SK-N-SH treated with all-trans-retinoic acid at 6 μM for 48 hours (cell line): ENCODE measurements around the gene AKAP8L.
"Not testable (repeated sequence)": the region's sequence is repeated elsewhere in the genome, so short reads cannot be mapped to it uniquely, and the experiment has no call there.

ENCODE experiments used
- BACH2 ChIP-seq: fragments of 250-450 bp; sonication (Bioruptor Pico); IDR thresholded peaks from 2 replicates; pipeline ENCODE4 v1.9.0; 2021; ENCODE audit warnings: mild to moderate bottlenecking, borderline replicate concordance
- ISL1 ChIP-seq: fragments of 250-450 bp; sonication (Bioruptor Pico); IDR thresholded peaks from 2 replicates; pipeline ENCODE4 v2.1.2; 2022; ENCODE audit warnings: mild to moderate bottlenecking, moderate library complexity
- OSR1 ChIP-seq: fragments of 250-450 bp; sonication (Bioruptor Pico); IDR thresholded peaks from 2 replicates; pipeline ENCODE4 v1.8.0; 2022; ENCODE audit warnings: moderate library complexity, mild to moderate bottlenecking, inconsistent platforms
- RARB ChIP-seq: fragments of 250-450 bp; sonication (Bioruptor Pico); IDR thresholded peaks from 2 replicates; pipeline ENCODE4 v1.8.0; 2021; ENCODE audit warnings: mild to moderate bottlenecking, moderate library complexity
- TOX ChIP-seq: fragments of 250-450 bp; sonication (Bioruptor Pico); IDR thresholded peaks from 2 replicates; pipeline ENCODE4 v1.8.0; 2021; ENCODE audit warnings: mild to moderate bottlenecking, moderate library complexity, borderline replicate concordance
- ZNF8 ChIP-seq: fragments of 450-650 bp; formaldehyde crosslinking; IDR thresholded peaks from 2 replicates; pipeline ENCODE4 v1.5.0; 2020; ENCODE audit warnings: mild to moderate bottlenecking, moderate library complexity
- TF ChIP-seq, protein P1 (sequence below): fragments of 250-450 bp; sonication (Bioruptor Pico); IDR thresholded peaks from 2 replicates; pipeline ENCODE4 v1.8.0; 2020; ENCODE audit warnings: mild to moderate bottlenecking, moderate library complexity, borderline replicate concordance
- TF ChIP-seq, protein P2 (sequence below): fragments of 250-450 bp; sonication (Bioruptor Pico); IDR thresholded peaks from 2 replicates; pipeline ENCODE4 v1.8.0; 2021; ENCODE audit warnings: low read depth, mild to moderate bottlenecking, moderate library complexity, borderline replicate concordance
- TF ChIP-seq, protein P3 (sequence below): fragments of 250-450 bp; sonication (Bioruptor Pico); IDR thresholded peaks from 2 replicates; pipeline ENCODE4 v1.5.1; 2021; ENCODE audit warnings: mild to moderate bottlenecking, moderate library complexity

DNA sequence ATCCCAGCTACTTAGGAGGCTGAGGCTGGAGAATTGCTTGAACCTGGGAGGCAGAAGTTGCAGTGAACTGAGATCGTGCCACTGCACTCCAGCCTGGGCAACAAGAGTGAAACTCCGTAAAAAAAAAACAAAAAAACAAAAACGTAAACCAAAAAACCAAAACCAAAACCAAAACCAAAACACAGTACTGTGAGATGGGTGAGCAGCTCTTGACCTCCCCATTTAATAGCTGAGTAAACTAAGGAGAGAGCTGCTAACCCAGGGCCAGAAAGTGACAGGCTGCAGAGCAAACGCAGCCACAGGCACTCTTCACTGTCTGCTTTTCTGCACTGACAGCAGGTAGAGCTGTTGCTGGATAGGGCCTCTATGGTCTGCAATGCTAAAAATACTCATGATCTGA is 58.8 kb downstream of the AKAP8L start:
- not testable (repeated sequence) for TF ChIP-seq ZNF8; RARB; BACH2 (CRISPR knock-in tag); OSR1; ISL1 (CRISPR knock-in tag); TOX
- TF ChIP-seq, protein P1, sequence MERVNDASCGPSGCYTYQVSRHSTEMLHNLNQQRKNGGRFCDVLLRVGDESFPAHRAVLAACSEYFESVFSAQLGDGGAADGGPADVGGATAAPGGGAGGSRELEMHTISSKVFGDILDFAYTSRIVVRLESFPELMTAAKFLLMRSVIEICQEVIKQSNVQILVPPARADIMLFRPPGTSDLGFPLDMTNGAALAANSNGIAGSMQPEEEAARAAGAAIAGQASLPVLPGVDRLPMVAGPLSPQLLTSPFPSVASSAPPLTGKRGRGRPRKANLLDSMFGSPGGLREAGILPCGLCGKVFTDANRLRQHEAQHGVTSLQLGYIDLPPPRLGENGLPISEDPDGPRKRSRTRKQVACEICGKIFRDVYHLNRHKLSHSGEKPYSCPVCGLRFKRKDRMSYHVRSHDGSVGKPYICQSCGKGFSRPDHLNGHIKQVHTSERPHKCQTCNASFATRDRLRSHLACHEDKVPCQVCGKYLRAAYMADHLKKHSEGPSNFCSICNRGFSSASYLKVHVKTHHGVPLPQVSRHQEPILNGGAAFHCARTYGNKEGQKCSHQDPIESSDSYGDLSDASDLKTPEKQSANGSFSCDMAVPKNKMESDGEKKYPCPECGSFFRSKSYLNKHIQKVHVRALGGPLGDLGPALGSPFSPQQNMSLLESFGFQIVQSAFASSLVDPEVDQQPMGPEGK: not testable (repeated sequence)
- TF ChIP-seq, protein P2, sequence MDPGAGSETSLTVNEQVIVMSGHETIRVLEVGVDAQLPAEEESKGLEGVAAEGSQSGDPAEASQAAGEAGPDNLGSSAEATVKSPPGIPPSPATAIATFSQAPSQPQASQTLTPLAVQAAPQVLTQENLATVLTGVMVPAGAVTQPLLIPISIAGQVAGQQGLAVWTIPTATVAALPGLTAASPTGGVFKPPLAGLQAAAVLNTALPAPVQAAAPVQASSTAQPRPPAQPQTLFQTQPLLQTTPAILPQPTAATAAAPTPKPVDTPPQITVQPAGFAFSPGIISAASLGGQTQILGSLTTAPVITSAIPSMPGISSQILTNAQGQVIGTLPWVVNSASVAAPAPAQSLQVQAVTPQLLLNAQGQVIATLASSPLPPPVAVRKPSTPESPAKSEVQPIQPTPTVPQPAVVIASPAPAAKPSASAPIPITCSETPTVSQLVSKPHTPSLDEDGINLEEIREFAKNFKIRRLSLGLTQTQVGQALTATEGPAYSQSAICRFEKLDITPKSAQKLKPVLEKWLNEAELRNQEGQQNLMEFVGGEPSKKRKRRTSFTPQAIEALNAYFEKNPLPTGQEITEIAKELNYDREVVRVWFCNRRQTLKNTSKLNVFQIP (CRISPR knock-in tag): not testable (repeated sequence)
- TF ChIP-seq, protein P3, sequence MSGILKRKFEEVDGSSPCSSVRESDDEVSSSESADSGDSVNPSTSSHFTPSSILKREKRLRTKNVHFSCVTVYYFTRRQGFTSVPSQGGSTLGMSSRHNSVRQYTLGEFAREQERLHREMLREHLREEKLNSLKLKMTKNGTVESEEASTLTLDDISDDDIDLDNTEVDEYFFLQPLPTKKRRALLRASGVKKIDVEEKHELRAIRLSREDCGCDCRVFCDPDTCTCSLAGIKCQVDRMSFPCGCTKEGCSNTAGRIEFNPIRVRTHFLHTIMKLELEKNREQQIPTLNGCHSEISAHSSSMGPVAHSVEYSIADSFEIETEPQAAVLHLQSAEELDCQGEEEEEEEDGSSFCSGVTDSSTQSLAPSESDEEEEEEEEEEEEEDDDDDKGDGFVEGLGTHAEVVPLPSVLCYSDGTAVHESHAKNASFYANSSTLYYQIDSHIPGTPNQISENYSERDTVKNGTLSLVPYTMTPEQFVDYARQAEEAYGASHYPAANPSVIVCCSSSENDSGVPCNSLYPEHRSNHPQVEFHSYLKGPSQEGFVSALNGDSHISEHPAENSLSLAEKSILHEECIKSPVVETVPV (CRISPR knock-in tag): not testable (repeated sequence)
